Osteoblast (primary cell): ENCODE results near the gene DHRS11. TPM values are rescaled to one million over a fixed set of nuclear protein-coding genes. Genes with fewer than 3 reads are reported as not detected.

ENCODE experiments used
- DNase-seq: peaks from one replicate; pipeline ENCODE4 v3.0.0; 2011; ENCODE audit warnings: low spot score, mixed read lengths; ENCODE audit not compliant: insufficient read length; ENCODE audit errors: missing footprints
- H2AFZ ChIP-seq: 2 replicates; pipeline ENCODE4 v1.6.0; 2011; ENCODE audit warnings: mild to moderate bottlenecking, low read length
- H3K27ac ChIP-seq: 2 replicates; pipeline ENCODE4 v1.5.1; 2011; ENCODE audit warnings: mild to moderate bottlenecking, low read depth, low read length, moderate library complexity
- H3K27me3 ChIP-seq: 2 replicates; pipeline ENCODE4 v1.6.0; 2012; ENCODE audit warnings: mild to moderate bottlenecking, control low read depth, inconsistent platforms, low read length, moderate library complexity; ENCODE audit not compliant: insufficient read depth
- H3K36me3 ChIP-seq: 2 replicates; pipeline ENCODE4 v1.5.1; 2011; ENCODE audit warnings: mild to moderate bottlenecking, low read length, control low read depth, moderate library complexity; ENCODE audit not compliant: insufficient read depth
- H3K4me1 ChIP-seq: 2 replicates; pipeline ENCODE4 v1.5.1; 2011; ENCODE audit warnings: mild to moderate bottlenecking, low read length, control low read depth, moderate library complexity; ENCODE audit not compliant: insufficient read depth
- H3K4me2 ChIP-seq: 2 replicates; pipeline ENCODE4 v1.6.0; 2011; ENCODE audit warnings: mild to moderate bottlenecking, low read length; ENCODE audit not compliant: insufficient read depth
- H3K4me3 ChIP-seq: fragments of 200-600 bp; sonication (generic); 3 replicates; pipeline ENCODE4 v1.5.1; 2012; ENCODE audit warnings: mild to moderate bottlenecking, low read length, inconsistent platforms; ENCODE audit not compliant: insufficient read depth
- H3K79me2 ChIP-seq: 2 replicates; pipeline ENCODE4 v1.6.0; 2012; ENCODE audit warnings: mild to moderate bottlenecking, low read length, control low read depth, inconsistent platforms; ENCODE audit not compliant: insufficient read depth
- H3K9me3 ChIP-seq: 2 replicates; pipeline ENCODE4 v1.5.1; 2011; ENCODE audit warnings: low read depth, low read length, control low read depth
- H4K20me1 ChIP-seq: 2 replicates; pipeline ENCODE4 v1.6.0; 2012; ENCODE audit warnings: mild to moderate bottlenecking, low read length, control low read depth; ENCODE audit not compliant: insufficient read depth
- CTCF ChIP-seq: IDR thresholded peaks from 2 replicates; pipeline ENCODE4 v1.5.1; 2011; ENCODE audit warnings: mild to moderate bottlenecking, low read depth, low read length, moderate library complexity; ENCODE audit errors: extremely low read depth
- total RNA-seq: library from RNA; depleted of rRNA; stranded (reverse); fragments of >200 nt; gene quantifications from 2 replicates; pipeline ENCODE4 v1.2.3, GENCODE V29; 2012

Gene DHRS11
- 2.9 and 3.3 TPM in 2 replicates for total RNA-seq

GRCh38 chr17:36591434-36592315 lies at the start of gene DHRS11:
DHRS11 (plus strand) TSS chr17:36591879; CDS start chr17:36592010, 131 bp downstream.
- Histone ChIP-seq H3K4me1 (peaks cover 18% of the 10 kb centered on the region), H3K27me3 (no peaks in the 10 kb centered on the region), H2AFZ (peak within 1 kb of the TSS; percentile 43), H3K9me3 (no peaks in the 10 kb centered on the region), H3K4me3 (peak within 1 kb of the TSS; percentile 85), H3K4me2 (peak within 1 kb of the TSS; percentile 90), H3K79me2 (peaks cover 16% of the 10 kb centered on the region), H4K20me1 (peaks cover 6% of the 10 kb centered on the region), H3K36me3 (peaks cover 29% of the 10 kb centered on the region), H3K27ac (peak within 1 kb of the TSS; percentile 59)
- peak; percentile 99 for DNase-seq
- no peak for TF ChIP-seq CTCF

GRCh38 chr17:36542755-36543154 lies 48.9 kb upstream of the DHRS11 start:
- Histone ChIP-seq H3K4me1 (peaks cover 12% of the 10 kb centered on the region), H3K27ac (no peak overlapping the region), H4K20me1 (peaks cover 21% of the 10 kb centered on the region), H2AFZ (no peak overlapping the region), H3K79me2 (peaks cover 56% of the 10 kb centered on the region), H3K27me3 (no peaks in the 10 kb centered on the region), H3K4me2 (no peak overlapping the region), H3K4me3 (no peak overlapping the region), H3K9me3 (no peaks in the 10 kb centered on the region), H3K36me3 (peaks cover 12% of the 10 kb centered on the region)
- DNase-seq, result no peak
- no peak for TF ChIP-seq CTCF

- Histone ChIP-seq H3K36me3 (peaks cover 8% of the 10 kb centered on the region), H3K27me3 (no peaks in the 10 kb centered on the region), H4K20me1 (peaks cover 30% of the 10 kb centered on the region), H3K4me2 (peak overlapping the region; percentile 97), H3K4me1 (peaks cover 14% of the 10 kb centered on the region), H3K4me3 (peak overlapping the region; percentile 99), H3K9me3 (no peaks in the 10 kb centered on the region), H2AFZ (peak overlapping the region; percentile 98), H3K27ac (peak overlapping the region; percentile 97), H3K79me2 (peaks cover 63% of the 10 kb centered on the region)
- DNase-seq, result peak; percentile 82
- peak; percentile 19 for TF ChIP-seq CTCF
These were observed 47.7 kb upstream of the DHRS11 start for GRCh38 chr17:36544044-36544306.

GRCh38 chr17:36544307-36545076 lies 47.2 kb upstream of the DHRS11 start, which contains the start of gene GGNBP2:
GGNBP2 (plus strand) TSS chr17:36544919; CDS start chr17:36545725, 806 bp downstream.
- H3K27ac ChIP-seq, result peak within 1 kb of the TSS; percentile 97
- no peak for TF ChIP-seq CTCF
- H3K36me3 ChIP-seq, result peaks cover 5% of the 10 kb centered on the region
- peak; percentile 97 for DNase-seq
- H3K79me2 ChIP-seq, result peaks cover 68% of the 10 kb centered on the region
- H3K9me3 ChIP-seq, result no peaks in the 10 kb centered on the region
- H3K4me3 ChIP-seq, result peak within 1 kb of the TSS; percentile 99
- peak within 1 kb of the TSS; percentile 97 for H3K4me2 ChIP-seq
- peaks cover 14% of the 10 kb centered on the region for H3K4me1 ChIP-seq
- H3K27me3 ChIP-seq, result no peaks in the 10 kb centered on the region
- peak within 1 kb of the TSS; percentile 98 for H2AFZ ChIP-seq
- H4K20me1 ChIP-seq, result peaks cover 33% of the 10 kb centered on the region
